ENCODE data around the gene ITGAL. TPM values are rescaled to one million over a fixed set of nuclear protein-coding genes. Genes with fewer than 3 reads are reported as not detected.

The ITGAL gene
- total and polyA plus RNA-seq, 2 of the 13 experiments (the other 11 are each of a cell fraction or from before 2014, with no cell fraction given): 0.86 to 1.2 TPM

DNA sequence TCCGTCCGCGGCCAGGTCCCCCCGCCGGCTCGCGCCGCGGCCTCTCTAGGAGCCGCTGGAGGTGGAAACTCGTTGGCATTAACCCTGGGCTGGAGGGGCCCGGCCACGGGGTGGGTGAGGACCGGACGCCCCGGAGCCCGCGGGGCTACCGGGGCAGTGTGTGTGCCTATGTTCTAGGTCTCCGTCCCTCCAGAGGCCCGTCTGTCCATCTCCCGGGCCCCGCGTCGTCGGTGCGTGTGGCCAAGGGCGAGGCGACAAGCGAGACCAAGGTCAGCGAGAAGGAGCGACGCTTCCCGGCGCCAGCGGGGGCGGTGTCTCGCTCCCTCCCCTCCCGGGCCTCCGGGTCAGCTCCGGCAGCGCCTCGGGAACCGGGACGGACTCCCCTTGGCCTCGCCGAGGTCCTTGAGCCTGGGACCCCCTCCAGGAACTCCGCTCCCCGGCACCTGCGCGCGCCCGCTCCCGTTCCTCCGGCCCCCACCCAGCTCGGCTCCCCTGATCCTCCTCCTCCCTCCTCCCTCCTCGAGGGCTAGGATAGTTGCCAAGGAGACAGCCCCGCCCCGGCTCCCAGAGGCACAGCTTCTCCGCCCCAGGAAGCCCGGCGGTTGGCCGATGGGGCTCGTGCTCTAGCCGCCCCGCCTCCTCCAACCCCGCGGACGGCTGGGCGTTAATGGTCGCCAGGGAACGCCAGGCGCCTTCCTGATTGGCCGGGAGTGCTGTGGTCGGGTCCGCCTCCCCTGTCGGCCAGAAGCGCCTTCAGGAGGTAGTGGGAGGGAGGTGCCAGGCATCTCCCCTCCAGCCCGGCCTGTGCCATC is 54.5 kb downstream of the ITGAL start (continued):
- TF ChIP-seq ZBED4 (CRISPR knock-in tag; IDR thresholded peaks at IDR 0.05; ENCODE audit: borderline replicate concordance) (peak; percentile 70; the same call in 1 of the 2 replicates), SNAPC2 (CRISPR knock-in tag; IDR thresholded peaks at IDR 0.05) (peak; percentile 40; the same call in 1 of the 2 replicates), KLF16 (CRISPR knock-in tag; IDR thresholded peaks at IDR 0.05) (peak in 1 of 2 experiments; percentile 13; a peak in 1 of 4 replicates), ZNF792 (CRISPR knock-in tag; IDR thresholded peaks at IDR 0.05) (peak; percentile 46; the same call in 1 of the 2 replicates), ZNF12 (CRISPR knock-in tag; IDR thresholded peaks at IDR 0.05) (peak; percentile 45; the same call in 1 of the 2 replicates), DR1 (CRISPR knock-in tag; IDR thresholded peaks at IDR 0.05) (peak; percentile 17; the same call in 1 of the 2 replicates), WIZ (CRISPR knock-in tag; IDR thresholded peaks at IDR 0.05) (0 out of 2 replicates have a peak, but pooled peaks have one; percentile 46), ZNF691 (CRISPR knock-in tag; IDR thresholded peaks at IDR 0.05; ENCODE audit: borderline replicate concordance, low read depth) (peak; percentile 15; the same call in 1 of the 2 replicates), DMAP1 (CRISPR knock-in tag; IDR thresholded peaks at IDR 0.05) (peak; percentile 84), ZNF790 (CRISPR knock-in tag; IDR thresholded peaks at IDR 0.05; ENCODE audit: borderline replicate concordance) (peak; percentile 90; the same call in 1 of the 2 replicates), MAZ (IDR thresholded peaks at IDR 0.05; ENCODE audit: borderline replicate concordance, low read depth, low read length) (peak; percentile 82), MAZ (CRISPR knock-in tag; IDR thresholded peaks at IDR 0.05; ENCODE audit: low read depth) (peak; percentile 97), ZFP62 (CRISPR knock-in tag; IDR thresholded peaks at IDR 0.05) (no peak), ZNF7 (CRISPR knock-in tag; IDR thresholded peaks at IDR 0.05) (no peak), ZNF577 (CRISPR knock-in tag; IDR thresholded peaks at IDR 0.05; ENCODE audit: borderline replicate concordance, low read depth) (no peak), CREBL2 (CRISPR knock-in tag; IDR thresholded peaks at IDR 0.05; ENCODE audit: borderline replicate concordance) (no peak; the same call in 1 of the 2 replicates)
- TF ChIP-seq, protein P1, sequence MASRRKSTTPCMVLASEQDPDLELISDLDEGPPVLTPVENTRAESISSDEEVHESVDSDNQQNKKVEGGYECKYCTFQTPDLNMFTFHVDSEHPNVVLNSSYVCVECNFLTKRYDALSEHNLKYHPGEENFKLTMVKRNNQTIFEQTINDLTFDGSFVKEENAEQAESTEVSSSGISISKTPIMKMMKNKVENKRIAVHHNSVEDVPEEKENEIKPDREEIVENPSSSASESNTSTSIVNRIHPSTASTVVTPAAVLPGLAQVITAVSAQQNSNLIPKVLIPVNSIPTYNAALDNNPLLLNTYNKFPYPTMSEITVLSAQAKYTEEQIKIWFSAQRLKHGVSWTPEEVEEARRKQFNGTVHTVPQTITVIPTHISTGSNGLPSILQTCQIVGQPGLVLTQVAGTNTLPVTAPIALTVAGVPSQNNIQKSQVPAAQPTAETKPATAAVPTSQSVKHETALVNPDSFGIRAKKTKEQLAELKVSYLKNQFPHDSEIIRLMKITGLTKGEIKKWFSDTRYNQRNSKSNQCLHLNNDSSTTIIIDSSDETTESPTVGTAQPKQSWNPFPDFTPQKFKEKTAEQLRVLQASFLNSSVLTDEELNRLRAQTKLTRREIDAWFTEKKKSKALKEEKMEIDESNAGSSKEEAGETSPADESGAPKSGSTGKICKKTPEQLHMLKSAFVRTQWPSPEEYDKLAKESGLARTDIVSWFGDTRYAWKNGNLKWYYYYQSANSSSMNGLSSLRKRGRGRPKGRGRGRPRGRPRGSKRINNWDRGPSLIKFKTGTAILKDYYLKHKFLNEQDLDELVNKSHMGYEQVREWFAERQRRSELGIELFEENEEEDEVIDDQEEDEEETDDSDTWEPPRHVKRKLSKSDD (CRISPR knock-in tag; IDR thresholded peaks at IDR 0.05; ENCODE audit: low read depth): no peak
- TF ChIP-seq, protein P2, sequence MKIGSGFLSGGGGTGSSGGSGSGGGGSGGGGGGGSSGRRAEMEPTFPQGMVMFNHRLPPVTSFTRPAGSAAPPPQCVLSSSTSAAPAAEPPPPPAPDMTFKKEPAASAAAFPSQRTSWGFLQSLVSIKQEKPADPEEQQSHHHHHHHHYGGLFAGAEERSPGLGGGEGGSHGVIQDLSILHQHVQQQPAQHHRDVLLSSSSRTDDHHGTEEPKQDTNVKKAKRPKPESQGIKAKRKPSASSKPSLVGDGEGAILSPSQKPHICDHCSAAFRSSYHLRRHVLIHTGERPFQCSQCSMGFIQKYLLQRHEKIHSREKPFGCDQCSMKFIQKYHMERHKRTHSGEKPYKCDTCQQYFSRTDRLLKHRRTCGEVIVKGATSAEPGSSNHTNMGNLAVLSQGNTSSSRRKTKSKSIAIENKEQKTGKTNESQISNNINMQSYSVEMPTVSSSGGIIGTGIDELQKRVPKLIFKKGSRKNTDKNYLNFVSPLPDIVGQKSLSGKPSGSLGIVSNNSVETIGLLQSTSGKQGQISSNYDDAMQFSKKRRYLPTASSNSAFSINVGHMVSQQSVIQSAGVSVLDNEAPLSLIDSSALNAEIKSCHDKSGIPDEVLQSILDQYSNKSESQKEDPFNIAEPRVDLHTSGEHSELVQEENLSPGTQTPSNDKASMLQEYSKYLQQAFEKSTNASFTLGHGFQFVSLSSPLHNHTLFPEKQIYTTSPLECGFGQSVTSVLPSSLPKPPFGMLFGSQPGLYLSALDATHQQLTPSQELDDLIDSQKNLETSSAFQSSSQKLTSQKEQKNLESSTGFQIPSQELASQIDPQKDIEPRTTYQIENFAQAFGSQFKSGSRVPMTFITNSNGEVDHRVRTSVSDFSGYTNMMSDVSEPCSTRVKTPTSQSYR (CRISPR knock-in tag; IDR thresholded peaks at IDR 0.05; ENCODE audit: borderline replicate concordance): peak; percentile 40
